HL-60 (cell line): ENCODE results near the gene SVIL.

ENCODE experiments used
- GABPA ChIP-seq: IDR thresholded peaks from 2 replicates; pipeline ENCODE4 v1.6.1; 2012; ENCODE audit warnings: low read depth
- POLR2AphosphoS5 ChIP-seq: IDR thresholded peaks from 2 replicates; pipeline ENCODE4 v1.6.1; 2012; ENCODE audit warnings: low read depth
- SPI1 ChIP-seq: IDR thresholded peaks from 2 replicates; pipeline ENCODE4 v1.6.1; 2012; ENCODE audit warnings: low read depth, mild to moderate bottlenecking, borderline replicate concordance
- TF ChIP-seq, protein P1 (sequence below): IDR thresholded peaks from one replicate; pipeline ENCODE4 v1.5.1; 2011; ENCODE audit warnings: low read length, control low read depth, inconsistent platforms; ENCODE audit not compliant: insufficient read depth
- TF ChIP-seq, protein P2 (sequence below): IDR thresholded peaks from 2 replicates; pipeline ENCODE4 v1.6.1; 2012; ENCODE audit warnings: low read depth; ENCODE audit not compliant: insufficient replicate concordance

DNA sequence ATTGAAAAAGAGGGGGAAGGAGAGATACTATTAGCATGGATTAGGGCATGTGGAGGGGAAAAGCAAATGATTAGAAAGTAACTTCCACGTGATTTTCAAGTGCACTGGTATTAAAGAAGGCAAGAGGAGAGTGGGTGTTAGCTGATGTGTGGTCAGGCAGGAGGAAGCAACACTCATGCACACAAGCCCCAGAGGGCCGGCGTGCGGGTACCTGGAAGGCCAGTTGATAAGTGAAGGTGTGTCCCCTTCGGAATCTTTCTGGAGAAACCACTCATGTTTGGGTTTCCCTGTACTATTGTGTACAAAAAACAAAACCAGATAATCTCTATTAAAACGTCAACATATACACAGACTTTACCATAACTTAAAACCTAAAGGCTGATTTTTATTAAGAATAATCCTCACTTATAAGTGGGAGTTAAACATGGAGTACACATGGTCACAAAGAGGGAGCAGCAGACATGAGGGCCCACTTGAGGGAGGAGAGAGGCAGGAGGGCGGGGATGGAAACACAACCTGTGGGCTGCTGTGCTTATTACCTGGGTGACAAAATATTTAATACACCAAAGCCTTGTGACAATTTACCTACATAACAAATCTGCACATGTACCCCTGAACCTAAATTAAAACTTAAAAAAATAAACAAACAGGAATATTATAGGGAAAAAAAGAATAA is 98.9 kb downstream of the SVIL start:
- TF ChIP-seq, protein P1, sequence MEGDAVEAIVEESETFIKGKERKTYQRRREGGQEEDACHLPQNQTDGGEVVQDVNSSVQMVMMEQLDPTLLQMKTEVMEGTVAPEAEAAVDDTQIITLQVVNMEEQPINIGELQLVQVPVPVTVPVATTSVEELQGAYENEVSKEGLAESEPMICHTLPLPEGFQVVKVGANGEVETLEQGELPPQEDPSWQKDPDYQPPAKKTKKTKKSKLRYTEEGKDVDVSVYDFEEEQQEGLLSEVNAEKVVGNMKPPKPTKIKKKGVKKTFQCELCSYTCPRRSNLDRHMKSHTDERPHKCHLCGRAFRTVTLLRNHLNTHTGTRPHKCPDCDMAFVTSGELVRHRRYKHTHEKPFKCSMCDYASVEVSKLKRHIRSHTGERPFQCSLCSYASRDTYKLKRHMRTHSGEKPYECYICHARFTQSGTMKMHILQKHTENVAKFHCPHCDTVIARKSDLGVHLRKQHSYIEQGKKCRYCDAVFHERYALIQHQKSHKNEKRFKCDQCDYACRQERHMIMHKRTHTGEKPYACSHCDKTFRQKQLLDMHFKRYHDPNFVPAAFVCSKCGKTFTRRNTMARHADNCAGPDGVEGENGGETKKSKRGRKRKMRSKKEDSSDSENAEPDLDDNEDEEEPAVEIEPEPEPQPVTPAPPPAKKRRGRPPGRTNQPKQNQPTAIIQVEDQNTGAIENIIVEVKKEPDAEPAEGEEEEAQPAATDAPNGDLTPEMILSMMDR = no peak
- no peak for TF ChIP-seq POLR2AphosphoS5
- no peak for TF ChIP-seq GABPA
- no peak for TF ChIP-seq SPI1
- TF ChIP-seq, protein P2, sequence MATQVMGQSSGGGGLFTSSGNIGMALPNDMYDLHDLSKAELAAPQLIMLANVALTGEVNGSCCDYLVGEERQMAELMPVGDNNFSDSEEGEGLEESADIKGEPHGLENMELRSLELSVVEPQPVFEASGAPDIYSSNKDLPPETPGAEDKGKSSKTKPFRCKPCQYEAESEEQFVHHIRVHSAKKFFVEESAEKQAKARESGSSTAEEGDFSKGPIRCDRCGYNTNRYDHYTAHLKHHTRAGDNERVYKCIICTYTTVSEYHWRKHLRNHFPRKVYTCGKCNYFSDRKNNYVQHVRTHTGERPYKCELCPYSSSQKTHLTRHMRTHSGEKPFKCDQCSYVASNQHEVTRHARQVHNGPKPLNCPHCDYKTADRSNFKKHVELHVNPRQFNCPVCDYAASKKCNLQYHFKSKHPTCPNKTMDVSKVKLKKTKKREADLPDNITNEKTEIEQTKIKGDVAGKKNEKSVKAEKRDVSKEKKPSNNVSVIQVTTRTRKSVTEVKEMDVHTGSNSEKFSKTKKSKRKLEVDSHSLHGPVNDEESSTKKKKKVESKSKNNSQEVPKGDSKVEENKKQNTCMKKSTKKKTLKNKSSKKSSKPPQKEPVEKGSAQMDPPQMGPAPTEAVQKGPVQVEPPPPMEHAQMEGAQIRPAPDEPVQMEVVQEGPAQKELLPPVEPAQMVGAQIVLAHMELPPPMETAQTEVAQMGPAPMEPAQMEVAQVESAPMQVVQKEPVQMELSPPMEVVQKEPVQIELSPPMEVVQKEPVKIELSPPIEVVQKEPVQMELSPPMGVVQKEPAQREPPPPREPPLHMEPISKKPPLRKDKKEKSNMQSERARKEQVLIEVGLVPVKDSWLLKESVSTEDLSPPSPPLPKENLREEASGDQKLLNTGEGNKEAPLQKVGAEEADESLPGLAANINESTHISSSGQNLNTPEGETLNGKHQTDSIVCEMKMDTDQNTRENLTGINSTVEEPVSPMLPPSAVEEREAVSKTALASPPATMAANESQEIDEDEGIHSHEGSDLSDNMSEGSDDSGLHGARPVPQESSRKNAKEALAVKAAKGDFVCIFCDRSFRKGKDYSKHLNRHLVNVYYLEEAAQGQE = no peak
